Astrocyte (in vitro differentiated cells and primary cell): Measurements from ENCODE around the gene SLC9A4.

Source experiments
- CTCF ChIP-seq: IDR thresholded peaks from 2 replicates; pipeline ENCODE4 v1.5.1; 2011; ENCODE audit warnings: low read depth, mild to moderate bottlenecking, inconsistent platforms, low read length, moderate library complexity; ENCODE audit not compliant: insufficient read depth
- EZH2 ChIP-seq: IDR thresholded peaks from 2 replicates; pipeline ENCODE4 v1.6.1; 2012; ENCODE audit warnings: mild to moderate bottlenecking, low read length, inconsistent platforms; ENCODE audit not compliant: insufficient read depth

GRCh38 chr2:102486941-102487702 lies 14.1 kb downstream of the SLC9A4 start:
- TF ChIP-seq CTCF (no peak), EZH2 (no peak)
